ENCODE data around the gene RNF44. TPM values are rescaled to one million over a fixed set of nuclear protein-coding genes. Genes with fewer than 3 reads are reported as not detected.

RNF44 gene
- total and polyA plus RNA-seq, 2 of the 4 experiments (the other 2 are of a cell fraction), result 0.54 to 12.4 TPM

- H3K4me2 ChIP-seq (ENCODE audit: low read depth, low read length), result no peak overlapping the region
- no peak for DNase-seq
- H3K9ac ChIP-seq (ENCODE audit: low read depth, low read length), result no peak overlapping the region
- H3K27me3 ChIP-seq (ENCODE audit: control insufficient read depth, insufficient read depth, low read length), result no peaks in the 10 kb centered on the region; the same call in 1 of the 2 replicates
- H4K5ac ChIP-seq (ENCODE audit: low read depth, low read length), result no peak overlapping the region
- no peak overlapping the region for H3K56ac ChIP-seq (ENCODE audit: extremely low read depth, insufficient read depth, low read length)
- H4K91ac ChIP-seq (ENCODE audit: insufficient read depth, low read depth, low read length), result no peak overlapping the region
- no peak overlapping the region for H2BK120ac ChIP-seq (ENCODE audit: low read depth, low read length)
- H4K20me1 ChIP-seq (ENCODE audit: insufficient read depth, low read length), result no peaks in the 10 kb centered on the region
- 87% methylated on average over 27 of the region's 36 CpGs; no CpG with 5 or more reads in 1 of the 2 experiments for WGBS, 2 experiments (ENCODE audit: extremely low coverage in 2 of 2, insufficient read length in 1 of 2)
- H3K14ac ChIP-seq (replicated peaks; ENCODE audit: low read depth, low read length), result no peak overlapping the region
- H3K9me1 ChIP-seq (ENCODE audit: insufficient read depth, low read length), result peaks cover 9% of the 10 kb centered on the region; the same call in 1 of the 2 replicates
- H3K18ac ChIP-seq (ENCODE audit: low read depth, low read length), result no peak overlapping the region
- H3K27ac ChIP-seq (ENCODE audit: insufficient read depth, low read length), result no peak overlapping the region
- H2BK15ac ChIP-seq (ENCODE audit: low read depth, low read length), result no peak overlapping the region
- POLR2A ChIA-PET (ENCODE audit: unreplicated experiment), result no interaction called here
- H3K23ac ChIP-seq (ENCODE audit: low read depth, low read length), result no peak overlapping the region
- no peak overlapping the region for H4K8ac ChIP-seq (ENCODE audit: low read depth in 2 of 2, low read length in 2 of 2)
- no peaks in the 10 kb centered on the region for H3K36me3 ChIP-seq (ENCODE audit: control insufficient read depth, insufficient read depth, low read length)
- TF ChIP-seq CTCF (conservative IDR thresholded peaks at IDR 0.05; ENCODE audit: low read depth, low read length) (no peak), RFX5 (IDR thresholded peaks at IDR 0.05; ENCODE audit: low read depth, low read length) (no peak), MAFK (IDR thresholded peaks at IDR 0.05; ENCODE audit: low read depth, low read length) (no peak), NFE2L2 (IDR thresholded peaks at IDR 0.05; ENCODE audit: low read depth, low read length) (no peak), SMC3 (IDR thresholded peaks at IDR 0.05; ENCODE audit: low read depth, low read length) (no peak), RAD21 (IDR thresholded peaks at IDR 0.05; ENCODE audit: low read length) (no peak), CEBPB (IDR thresholded peaks at IDR 0.05; ENCODE audit: low read depth, low read length) (no peak), POLR2A (IDR thresholded peaks at IDR 0.05; ENCODE audit: low read depth, low read length) (no peak), RCOR1 (IDR thresholded peaks at IDR 0.05; ENCODE audit: insufficient replicate concordance, low read length) (no peak), CHD1 (IDR thresholded peaks at IDR 0.05; ENCODE audit: low read depth, low read length) (no peak), FOS (IDR thresholded peaks at IDR 0.05; ENCODE audit: low read depth, low read length) (no peak)
- no peak overlapping the region for H2AFZ ChIP-seq (replicated peaks; ENCODE audit: low read length, poor library complexity)
- in situ Hi-C loops (cut with MboI; ENCODE audit: low sequenced_read_pairs) (loop anchor here (10.0 kb wide), 1 partner anchor 47 kb away; no protein-coding TSS in a partner anchor), intact Hi-C loops (cut with micrococcal nuclease) (no loop called here), dilution Hi-C loops (cut with HindIII; ENCODE audit: low sequenced_read_pairs, unreplicated experiment) (no loop called here)
- H2BK20ac ChIP-seq (ENCODE audit: low read depth, low read length), result no peak overlapping the region
- H3K4ac ChIP-seq (ENCODE audit: low read depth, low read length), result no peak overlapping the region
- H3K79me1 ChIP-seq (ENCODE audit: low read depth in 1 of 2, low read length in 2 of 2), result no peaks in the 10 kb centered on the region; a peak in 1 of 4 replicates
- peaks cover 7% of the 10 kb centered on the region for H3K4me1 ChIP-seq (ENCODE audit: control insufficient read depth, insufficient read depth, low read length)
- H2AK9ac ChIP-seq (replicated peaks; ENCODE audit: low read depth, low read length, poor library complexity), result no peak overlapping the region
- BruUV-seq (replicated peaks), result no TSS peak
- H3K4me3 ChIP-seq (ENCODE audit: insufficient read depth, low read depth, low read length), result no peak overlapping the region
- ATAC-seq (ENCODE audit: low read depth), result no peak
- H3K9me3 ChIP-seq (ENCODE audit: control insufficient read depth, insufficient read depth, low read length), result no peaks in the 10 kb centered on the region
- H2BK5ac ChIP-seq (ENCODE audit: low read depth, low read length, poor library complexity, severe bottlenecking), result no peak overlapping the region
- CTCF ChIA-PET, result interaction anchor here (1.4 to 1.5 kb wide), 2 partner anchors 10 to 44 kb away, joined by 3 to 4 read pairs; no protein-coding TSS in a partner anchor
- no peak overlapping the region for H2AK5ac ChIP-seq (ENCODE audit: low read depth, low read length)
Observed at GRCh38 chr5:176577312-176578176, 40.3 kb upstream of the RNF44 start.

All from IMR-90 (cell line).